ENCODE results near the gene NOP9.

NOP9 gene, protein sequence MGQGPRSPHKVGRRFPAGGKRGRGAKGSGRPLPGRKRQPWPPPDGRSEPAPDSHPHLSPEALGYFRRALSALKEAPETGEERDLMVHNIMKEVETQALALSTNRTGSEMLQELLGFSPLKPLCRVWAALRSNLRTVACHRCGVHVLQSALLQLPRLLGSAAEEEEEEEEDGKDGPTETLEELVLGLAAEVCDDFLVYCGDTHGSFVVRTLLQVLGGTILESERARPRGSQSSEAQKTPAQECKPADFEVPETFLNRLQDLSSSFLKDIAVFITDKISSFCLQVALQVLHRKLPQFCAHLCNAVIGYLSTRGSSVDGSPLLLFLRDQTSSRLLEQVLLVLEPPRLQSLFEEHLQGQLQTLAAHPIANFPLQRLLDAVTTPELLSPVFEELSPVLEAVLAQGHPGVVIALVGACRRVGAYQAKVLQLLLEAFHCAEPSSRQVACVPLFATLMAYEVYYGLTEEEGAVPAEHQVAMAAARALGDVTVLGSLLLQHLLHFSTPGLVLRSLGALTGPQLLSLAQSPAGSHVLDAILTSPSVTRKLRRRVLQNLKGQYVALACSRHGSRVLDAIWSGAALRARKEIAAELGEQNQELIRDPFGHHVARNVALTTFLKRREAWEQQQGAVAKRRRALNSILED

DNA sequence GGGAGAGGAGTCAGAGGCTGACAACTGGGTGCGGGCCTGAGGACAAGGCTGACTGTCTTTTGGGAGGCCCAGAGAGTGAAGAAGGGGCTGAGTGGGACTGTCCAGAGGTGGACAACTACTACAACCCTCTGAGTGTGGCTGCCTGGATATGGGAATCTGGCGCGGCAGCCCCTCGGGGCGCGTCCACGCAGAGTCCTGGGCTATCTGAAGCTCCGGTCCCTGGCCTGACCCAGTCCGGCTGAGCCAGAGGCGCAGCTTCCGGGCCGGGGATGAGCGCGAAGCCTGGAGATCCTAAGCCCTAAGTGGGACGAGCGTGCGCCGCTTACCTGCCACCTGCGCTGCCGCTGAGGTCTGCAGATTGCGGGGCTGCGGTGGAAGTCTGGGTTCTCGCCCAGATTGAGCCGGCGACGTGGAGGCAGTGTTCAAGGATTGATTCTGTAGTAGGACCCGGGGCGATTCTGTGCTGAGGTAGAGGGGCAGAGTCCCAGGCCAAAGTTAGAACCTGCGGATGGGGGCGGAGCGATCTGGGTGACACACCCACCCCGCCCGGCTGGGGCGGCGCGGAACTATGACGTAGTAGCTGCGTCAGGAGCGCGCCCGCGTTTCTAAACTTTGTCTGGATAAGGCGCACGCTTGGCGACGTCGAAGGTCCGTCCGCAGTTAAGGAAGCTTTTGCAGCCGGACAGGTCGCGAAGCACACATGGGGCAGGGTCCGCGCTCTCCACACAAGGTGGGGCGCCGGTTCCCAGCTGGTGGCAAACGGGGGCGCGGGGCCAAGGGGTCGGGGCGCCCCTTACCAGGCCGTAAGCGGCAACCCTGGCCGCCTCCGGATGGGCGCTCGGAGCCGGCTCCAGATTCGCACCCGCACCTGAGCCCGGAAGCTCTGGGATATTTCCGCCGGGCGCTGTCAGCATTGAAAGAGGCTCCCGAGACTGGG is at the start of gene NOP9, which contains the start of gene DHRS1:
Gene NOP9 (plus strand): TSS at position 596 of the 937 bp plus-strand sequence. CDS start 105 bp downstream, at position 701.
Gene DHRS1 (minus strand): TSS at position 526 of the 937 bp plus-strand sequence. CDS start 674 bp downstream, outside the sequence.
- peak; percentile 82 to 90 (median 87) for DNase-seq

DNA sequence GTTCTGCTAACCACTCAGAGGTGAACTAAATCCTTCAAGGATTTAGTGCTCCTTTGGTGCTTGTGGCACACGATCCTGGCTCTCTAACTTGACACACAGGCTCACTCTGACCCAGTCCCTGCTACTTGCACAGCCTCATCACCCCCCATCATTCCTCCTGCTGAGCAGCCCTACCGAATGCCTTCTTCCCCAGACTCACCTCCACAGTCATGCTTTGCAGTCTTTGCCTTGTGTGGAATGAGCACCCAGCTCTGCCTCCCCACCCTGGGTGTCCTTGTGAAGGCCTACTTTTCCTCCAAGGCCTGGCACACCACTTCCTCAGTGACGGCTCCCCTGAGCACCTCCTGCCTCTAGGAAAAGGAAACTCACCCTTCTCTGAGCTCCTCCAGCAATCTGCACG is 49.3 kb upstream of the NOP9 start:
- no peak for DNase-seq

DNA sequence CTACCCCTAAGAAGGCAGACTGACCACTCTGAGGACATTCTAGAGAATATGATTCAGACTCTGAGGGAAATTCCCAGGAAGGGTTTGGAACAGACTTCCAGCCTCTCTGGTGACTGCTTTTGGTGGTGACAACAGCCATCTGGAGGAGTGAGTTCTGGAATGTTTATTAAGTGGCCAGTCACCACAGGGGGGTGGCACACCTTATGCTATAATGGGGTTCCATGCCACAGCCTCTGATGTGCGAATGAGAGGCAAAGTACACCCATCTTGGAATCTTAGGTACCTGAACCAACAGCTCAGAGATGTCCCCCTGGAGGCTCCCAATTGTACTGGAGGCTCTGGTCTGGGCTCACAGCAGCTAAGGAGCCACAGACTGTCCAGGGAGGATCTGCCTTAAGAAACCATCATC is 47.8 kb upstream of the NOP9 start:
- no peak for DNase-seq

DNA sequence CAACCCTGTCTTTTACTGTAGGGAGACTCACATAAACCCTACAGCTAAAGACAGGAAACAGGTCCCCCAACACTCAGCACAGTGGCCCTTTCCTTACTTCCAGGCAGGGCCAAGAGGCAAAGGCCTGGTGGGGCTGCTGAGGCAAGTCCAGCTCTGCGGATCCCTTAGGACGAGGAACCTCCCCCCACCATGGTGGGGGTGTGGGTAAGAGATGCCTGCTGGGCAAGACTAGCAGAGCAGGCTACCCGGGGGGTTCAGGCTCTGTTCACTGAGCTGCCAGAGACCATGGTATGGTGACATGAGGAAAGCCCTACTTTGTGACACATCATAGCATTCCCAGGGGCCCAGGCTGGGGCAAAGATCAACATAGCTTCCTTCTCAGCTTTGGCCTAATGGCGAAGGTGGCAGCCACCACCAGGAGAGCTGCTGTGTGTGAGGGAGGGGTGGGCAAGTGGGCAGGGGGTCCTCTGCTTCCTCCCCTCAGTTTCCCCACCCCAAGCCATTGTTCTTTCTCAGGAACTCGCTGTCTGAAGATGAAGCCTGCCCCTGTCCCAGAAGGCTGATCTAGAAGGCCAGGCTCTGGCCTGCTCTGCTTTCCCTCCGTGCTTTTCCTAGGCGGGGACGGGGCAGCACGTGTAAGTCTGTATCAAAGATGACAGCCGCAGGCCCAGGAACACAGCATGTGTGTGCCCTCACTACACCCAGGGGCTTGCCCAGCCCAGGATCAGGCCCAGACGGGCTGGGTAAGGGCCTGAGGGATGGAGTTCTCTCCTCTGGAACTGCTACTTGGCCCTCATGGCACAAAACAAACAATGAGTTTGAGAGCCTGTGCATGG is 47.1 kb upstream of the NOP9 start:
- no peak for DNase-seq

DNA sequence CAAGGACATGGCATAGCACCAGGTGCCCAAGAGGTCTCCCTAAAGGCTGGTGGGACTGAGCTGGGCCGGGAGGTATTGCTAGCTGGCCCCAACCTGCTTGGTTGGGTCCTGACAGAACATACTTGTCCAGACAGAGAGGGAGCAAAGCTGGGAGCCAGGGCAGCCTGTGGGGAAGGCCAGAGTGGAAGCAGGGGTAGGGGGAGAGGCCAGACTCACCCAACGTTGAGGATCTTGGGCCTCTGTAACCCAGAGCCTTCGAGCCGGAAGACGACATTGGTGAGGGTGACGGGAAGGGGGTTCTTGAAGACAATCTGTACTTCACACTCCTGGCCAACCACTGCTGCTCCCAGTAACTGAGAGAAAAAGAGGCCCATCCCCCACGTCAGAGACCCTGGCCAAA is 45.7 kb upstream of the NOP9 start:
- DNase-seq = no peak

DNA sequence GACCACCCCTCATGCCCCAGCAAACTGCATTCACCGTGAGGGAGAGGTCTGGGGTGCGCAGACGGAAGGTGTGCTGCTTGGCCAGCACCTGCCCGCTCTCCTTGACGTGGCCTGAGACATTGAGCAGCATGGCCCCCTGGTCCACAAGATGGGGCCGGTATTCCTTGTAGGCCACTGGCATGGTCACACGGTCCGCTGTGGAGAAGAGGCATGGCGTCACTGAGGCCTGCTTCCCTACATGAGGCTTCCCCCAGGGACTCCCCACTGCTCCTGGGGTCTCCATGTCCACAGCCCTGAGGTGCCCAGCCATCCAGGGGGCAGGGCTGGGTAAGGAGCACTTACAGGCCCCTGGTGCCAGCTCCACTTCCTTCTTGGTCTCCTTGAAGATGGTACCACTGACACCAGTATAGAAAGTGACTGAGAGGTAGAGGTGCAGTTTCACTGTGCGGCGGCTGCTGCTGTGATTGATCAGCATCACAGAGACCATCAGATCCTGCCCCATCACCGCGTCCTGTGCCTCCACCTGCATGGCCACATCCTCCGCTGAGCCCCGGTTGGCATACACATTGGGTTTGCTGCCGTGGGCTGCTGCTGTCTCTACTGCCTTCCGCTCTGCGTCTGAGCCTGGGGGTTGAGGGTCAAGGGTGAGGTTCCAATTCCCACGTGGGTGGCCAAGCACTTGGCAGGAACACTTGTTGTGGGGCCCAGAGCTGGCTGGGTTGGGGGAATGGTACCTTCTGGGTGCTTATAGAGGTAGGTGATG is 44.8 kb upstream of the NOP9 start:
- DNase-seq = no peak

DNA sequence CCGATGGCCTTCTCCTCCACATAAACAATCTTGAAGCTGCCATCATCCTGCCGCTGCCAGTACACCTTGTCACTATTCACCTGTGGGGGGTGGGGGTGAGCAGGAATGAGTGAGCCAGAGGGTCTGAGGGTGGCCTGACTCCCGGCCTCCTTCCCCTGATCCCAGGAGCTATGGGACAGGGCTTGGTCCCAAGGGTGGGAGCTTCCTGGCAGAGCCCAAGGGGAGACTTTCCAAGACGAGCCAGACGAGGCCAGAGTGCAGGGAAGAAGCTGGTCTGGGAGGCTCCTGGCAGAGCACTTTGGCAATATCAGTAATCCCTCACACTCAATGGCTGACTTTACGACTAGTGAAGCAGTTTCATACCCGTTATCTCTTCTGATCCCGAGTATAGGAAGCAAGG is 44.2 kb upstream of the NOP9 start:
- no peak for DNase-seq

DNA sequence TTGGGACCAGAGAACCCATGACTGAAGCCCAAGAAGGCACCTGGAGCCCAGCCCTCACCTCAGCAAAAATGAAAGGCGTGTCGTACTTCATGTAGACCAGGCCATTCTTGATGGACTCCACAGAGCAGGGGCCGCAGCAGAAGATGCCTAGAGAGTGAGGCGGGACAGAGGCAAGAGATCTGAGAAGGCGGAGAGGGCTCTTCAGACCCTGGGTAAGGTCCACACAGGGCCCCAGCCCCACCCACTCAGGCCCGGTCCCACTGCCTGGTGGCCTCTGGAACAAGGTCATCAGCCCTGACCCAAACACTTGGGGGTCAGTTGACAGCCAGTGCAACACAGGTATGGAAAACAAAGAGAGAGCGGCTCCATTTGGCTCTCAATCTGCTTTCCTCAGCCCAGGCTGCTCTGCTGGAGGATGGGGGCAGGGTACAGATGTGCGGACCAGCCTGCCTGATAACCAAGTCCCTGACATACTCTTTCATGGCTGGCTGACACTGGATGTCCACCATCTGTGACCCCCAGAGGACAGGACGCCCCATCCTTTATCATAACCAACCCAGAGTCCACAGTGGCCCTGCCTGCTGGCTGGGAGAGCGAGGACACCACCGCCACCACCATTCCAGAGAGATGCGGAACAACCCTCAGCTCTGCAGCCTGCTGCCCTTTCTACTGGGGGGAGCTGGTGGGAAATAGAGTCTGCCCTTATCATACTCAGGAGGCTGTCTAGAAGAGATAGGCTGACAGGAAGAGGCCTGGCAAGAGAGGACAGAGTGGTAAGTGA is 43.5 kb upstream of the NOP9 start:
- DNase-seq = no peak

DNA sequence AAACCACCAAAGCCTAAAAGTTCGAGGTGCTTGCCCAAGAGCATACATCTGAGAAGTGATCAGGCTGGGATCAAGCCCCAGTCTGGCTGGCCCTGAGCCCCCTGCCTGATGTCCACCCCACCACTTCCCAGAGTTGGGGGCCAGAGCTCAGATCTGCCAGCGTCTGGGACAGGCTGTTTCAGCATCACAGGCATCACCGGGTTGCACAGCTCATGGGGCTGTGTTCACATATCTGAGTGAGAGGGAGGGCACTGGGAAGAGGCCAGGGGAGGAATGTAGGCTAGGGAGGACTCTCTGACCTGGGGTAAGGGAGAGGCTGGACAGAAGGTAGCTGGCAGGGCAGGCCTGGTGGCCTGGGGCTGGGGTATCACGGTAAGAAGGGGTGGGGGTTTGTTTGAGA is 42.7 kb upstream of the NOP9 start:
- no peak for DNase-seq

DNA sequence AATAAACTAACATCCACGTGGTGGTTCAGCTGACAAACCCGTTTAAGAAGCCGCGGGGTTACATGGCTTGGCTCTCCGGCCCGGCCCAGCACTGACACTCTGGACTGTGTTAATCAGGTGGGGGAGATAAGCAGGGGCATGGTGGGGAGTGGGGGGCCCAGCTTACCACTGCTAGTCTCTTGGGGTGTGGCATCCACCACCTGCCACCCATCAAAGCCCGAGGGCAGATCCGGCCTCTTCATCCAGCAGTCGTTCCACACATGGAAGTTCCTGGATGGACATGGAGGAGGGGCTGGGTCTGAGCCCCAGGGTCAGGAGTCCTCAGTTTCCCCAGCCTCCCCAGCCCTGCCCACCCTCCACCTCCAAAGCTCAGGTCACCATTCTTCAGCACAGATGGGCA is 41.5 kb upstream of the NOP9 start:
- DNase-seq = no peak

DNA sequence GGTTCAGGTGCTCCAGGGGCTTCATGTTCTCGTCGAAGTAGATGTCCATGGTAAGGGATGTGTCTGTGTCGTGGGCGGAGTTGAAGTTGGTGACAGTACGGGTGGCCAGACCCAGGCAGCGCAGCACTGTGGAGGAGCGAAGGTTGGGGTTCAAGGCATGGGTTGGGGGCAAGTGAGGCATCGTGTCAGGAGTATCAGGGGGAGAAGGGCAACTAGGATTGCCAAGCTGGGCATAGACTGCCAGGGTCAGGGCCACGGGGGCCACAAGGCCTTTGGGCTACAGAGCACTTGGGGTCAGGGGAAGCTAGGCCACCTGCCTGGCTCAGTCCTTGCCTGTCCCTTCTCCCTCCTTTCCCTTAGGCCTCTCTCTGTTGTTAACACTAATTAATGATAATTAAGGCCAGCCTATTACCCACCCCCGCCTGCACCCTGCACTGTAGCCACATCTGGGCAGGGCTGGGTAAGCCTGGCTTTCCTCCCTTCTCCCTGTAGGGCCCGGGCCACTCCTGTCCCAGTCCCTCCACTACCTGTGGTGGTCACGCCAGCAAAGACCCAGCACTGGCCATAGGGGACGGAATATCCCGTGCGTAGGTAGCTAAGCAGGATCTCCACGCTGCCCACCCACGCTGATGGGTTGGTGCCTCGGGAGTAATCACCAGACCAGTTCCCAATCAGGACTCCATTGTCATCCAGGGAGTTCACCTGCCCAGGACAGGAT is 40.9 kb upstream of the NOP9 start:
- DNase-seq = no peak

DNA sequence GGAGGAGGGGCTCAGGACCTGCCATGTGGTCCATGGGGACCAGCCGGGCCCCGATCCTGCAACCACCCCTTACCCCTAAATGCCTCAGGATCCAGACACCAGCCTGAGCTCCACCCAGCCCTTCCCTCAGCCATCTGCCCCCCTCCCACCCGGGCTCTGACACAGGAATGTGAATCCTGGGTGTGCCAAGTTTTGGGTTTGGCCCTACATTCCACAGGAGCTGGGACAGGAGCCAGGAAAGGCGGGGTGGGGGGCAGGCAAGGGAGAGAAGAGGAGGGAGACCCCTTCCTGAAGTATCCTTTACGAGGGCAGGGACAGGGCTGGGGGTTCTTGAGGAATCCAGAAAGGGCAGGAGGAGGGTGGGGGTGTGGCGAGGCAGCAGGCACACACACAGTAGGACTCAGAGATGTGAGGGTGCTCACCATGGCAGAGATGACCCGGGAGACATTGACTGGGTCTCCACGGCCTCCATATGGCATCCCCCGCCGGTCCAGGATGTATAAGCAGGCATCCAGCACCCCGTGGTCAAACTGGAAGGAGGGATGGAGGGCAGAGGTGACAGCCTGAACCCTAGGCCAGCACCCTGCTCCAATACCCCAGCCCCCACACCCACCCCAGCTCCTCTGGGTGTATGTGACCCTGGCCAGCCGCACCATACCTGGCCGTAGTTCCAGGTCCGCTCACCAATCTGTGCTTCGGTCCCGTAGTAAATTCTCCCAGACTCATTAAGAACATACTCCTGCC is 40.2 kb upstream of the NOP9 start:
- DNase-seq = no peak

DNA sequence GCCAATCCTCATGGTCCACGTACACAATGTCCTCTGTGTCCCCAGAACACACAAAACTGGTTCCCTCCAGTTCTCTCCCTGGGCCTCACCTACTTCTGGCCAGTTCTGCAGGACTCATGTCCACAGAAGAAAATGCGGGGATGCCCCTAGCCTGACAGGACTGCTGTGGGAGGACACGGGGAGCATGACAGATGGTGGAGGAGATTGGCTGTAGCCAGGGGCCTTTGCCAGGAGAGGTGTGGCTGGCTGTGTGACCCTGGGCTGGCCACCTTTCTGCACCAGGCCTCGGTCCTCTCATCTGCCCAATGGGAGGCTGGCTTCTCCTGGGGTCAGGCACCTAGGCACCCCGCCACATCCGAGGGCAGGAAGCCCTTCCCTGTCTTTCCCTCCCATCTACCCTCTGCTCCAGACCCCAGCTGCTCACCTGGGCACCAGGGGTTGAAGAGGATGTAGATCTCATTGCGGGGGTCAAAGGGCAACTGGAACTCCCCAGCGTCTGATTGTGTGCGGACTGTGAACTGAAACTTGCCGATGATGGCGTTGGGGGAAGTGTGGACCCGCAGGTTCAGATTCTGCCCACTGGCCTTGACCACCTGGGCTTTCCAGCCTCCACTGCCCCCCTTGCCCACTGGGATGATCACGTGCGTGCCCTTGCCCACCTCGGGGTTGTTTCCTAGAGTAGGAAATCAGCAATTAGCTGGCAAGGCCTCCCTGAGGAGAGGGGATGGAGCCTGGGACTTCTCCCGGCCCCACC is 39.4 kb upstream of the NOP9 start:
- DNase-seq = no peak

DNA sequence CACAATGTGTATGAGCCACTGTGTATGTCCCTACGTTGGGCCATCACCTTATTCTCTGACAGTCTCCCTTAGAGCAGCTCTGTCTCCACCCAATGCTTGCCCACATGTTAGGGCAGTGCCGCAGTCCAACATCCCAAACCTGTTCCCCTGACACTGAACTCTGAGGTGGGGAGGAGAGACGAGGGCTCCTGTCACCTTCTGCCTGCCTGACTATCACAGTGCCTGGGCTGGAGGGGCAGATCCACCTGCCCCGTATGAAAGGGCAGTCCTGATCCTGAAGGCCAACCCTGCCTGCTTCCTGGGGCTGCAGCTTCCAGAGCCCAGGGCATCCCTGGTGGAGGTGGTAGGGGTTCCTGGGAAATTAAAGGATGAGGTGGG is 38.9 kb upstream of the NOP9 start:
- no peak for DNase-seq

DNA sequence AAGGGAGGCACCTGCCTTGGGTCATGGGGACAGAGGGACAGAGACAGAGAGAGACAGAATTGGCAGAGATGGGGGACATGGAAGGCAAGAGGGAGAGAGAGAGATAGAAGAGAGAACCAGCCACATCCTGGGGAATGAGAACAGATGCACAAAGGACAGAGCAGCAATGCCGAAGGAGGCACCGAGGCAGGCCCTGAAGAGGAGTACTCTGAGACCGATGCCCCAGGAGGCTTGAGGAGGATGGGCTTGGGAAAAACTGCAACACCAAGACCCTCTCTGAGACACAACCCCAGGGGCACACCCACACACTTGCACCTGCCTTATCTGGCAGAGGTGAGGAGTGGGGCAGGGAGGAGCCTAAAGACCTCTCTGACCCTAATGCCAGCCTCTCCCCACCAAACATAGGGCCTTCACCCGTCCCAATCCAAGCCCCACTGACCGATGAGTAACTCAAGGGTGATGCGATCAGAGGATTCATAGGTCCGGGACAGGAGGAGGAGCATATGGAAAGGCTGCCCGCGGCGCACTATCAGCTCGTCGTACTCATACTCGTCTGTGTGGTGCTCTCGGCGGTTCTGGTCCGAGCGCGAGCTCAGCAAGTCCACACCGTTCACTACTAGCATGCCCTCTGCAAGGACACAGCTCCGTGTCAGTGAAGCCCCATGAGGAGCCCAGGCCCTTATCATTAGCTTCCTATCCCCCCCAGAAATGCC is 38.2 kb upstream of the NOP9 start:
- DNase-seq = no peak

DNA sequence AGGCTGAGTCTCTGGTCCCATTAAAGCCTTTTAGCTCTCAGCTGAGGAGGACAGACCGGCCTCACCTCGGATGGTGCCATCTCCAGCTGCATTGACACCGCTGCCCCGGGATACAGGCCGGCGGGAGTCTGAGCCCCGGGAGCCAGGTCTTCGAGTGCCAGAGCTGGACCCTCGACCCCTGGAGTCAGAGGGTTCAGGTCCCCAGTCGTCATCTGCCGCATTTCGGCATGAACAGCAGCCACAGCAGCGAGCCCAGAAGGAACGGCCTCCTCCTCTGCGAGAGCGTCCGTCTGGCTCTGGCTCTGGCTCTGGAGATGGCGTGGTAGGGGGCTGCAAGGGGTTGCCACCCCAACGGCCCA is 37.7 kb upstream of the NOP9 start:
- no peak for DNase-seq

DNA sequence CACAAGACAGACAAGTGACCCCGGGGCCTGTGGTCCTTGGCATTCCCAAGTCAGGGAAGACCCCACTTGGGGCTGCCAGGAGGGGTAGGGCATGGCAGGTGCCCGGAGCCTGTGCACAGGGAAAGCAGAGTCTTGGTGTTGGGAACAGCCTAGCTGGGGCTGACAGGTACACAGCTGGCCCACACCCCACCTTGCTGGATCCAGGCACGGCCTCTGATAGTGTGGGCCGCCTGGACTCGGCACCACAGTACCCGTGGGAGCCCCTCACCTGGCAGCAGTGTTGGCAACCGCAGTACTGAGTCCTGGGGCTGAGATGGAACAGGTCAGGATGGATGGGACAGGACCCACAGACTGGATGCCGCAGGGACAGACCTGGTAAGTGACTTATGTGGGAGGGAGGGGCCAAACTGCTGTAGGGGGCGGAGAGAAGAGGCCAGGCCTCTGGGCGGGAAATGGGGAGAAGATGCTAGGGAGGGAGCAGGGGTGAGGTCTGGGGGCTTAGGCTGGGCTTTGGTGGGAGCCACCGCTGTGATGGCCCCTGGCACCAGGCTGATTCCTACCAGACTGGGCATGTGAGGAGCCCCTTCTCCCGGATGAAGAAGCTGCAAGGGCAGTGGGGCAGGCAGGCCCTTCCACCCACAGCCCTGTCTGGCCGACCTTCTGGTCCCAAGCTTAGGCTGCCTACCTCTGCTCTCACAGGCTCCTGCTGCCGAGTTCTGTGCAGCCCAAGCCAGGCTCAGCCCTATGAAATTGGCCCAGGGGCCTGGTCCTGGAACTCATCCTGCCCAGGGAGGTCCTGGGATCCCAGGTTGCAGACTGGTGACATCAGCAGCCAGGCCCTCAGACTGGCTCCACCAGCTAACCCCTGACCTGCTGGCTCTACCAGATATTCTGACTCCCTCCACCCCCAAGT is 36.6 kb upstream of the NOP9 start, which contains the start of gene TGM1:
Gene TGM1 (minus strand): TSS at position 357 of the 913 bp plus-strand sequence. CDS start 825 bp downstream, outside the sequence.
- no peak for DNase-seq
